Limb (tissue), 2 donors: ENCODE data around the gene NPBWR2.

ENCODE experiments used
- DNase-seq, 2 donors: peaks; one replicate each; pipeline ENCODE4 v3.0.0-alpha.2; 2016; ENCODE audit errors: extremely low spot score in 2 of 2

NPBWR2 gene

GRCh38 chr20:64058536-64058935 lies 48.8 kb downstream of the NPBWR2 start:
- no peak for DNase-seq

GRCh38 chr20:64057628-64058498 lies 49.5 kb downstream of the NPBWR2 start:
- DNase-seq, result peak; percentile 50 to 87

GRCh38 chr20:64056889-64057627 lies 50.3 kb downstream of the NPBWR2 start:
- DNase-seq, result no peak

DNA sequence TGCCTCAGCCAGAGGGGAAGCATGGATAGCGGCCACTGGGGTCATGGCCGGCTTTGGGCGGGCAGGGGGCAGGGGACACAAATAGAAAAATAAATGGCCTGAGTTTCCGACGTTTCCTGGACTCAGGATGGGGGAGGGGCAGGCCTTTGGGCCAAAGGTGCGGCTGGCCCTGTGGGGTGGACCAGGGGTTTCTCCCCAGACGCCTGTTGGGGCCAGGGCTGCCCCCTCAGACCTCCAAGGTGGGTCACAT lies 50.8 kb downstream of the NPBWR2 start:
- DNase-seq, result no peak

DNA sequence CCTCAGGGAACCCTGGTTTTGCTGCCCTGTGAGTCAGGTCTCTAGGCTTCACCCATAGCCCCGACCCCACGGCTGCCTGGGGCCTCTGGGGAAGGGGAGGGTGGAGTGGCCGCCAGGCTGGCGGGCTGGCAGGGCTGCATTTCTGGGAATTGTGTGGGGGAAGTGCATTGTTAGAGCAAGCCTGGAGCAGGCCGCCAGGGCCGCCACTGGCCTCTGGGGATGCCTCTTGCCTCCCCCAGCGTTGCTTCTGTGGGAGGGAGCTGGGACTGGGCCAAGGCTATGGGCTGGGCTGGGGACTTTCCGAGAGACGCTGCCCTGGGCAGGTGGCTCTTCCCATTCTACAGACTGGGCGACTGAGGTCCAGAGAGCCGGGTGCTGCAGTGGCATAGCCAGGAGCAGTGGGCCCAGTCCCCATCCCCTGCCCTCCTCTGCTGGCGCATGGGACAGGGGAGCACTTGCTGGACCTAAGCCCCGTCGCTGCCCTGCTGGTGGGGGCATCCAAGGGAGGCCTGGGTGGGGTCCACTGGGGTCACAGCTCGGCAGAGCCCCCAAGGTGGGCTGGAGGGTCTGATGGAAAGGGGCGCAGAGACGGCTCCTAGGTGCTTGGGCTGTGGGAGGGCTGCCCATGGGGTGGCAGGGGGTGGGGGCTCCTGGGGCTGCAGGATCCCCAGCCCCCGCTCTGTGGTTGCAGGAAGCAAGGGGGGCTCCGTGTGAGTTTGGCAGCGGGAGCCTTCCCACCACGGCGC lies 51.3 kb downstream of the NPBWR2 start:
- DNase-seq, result no peak

DNA sequence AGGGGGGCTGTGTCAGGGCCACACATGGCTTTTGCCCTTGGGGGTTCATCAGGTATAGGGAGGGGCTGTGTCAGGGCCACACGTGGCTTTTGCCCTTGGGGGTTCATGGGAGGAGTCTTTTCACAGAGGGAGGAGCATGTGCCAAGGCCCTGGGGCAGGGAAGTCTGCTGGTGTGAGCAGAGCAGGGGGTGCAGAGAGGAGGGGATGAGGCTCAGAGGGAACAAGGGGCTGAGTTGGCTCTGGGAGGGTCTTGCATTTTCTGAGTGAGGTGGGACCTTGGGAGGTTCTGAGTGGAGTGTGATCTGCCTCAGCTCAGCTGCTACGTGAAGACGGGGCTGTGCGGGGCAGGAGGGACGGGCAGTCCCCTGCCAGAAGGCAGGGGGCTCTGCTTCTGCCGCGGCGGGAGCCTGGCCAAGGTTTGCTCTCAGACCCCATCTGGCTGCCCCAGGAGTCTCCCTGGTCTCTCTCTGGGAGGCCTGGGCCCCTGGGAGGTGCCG lies 51.9 kb downstream of the NPBWR2 start:
- DNase-seq, result no peak

DNA sequence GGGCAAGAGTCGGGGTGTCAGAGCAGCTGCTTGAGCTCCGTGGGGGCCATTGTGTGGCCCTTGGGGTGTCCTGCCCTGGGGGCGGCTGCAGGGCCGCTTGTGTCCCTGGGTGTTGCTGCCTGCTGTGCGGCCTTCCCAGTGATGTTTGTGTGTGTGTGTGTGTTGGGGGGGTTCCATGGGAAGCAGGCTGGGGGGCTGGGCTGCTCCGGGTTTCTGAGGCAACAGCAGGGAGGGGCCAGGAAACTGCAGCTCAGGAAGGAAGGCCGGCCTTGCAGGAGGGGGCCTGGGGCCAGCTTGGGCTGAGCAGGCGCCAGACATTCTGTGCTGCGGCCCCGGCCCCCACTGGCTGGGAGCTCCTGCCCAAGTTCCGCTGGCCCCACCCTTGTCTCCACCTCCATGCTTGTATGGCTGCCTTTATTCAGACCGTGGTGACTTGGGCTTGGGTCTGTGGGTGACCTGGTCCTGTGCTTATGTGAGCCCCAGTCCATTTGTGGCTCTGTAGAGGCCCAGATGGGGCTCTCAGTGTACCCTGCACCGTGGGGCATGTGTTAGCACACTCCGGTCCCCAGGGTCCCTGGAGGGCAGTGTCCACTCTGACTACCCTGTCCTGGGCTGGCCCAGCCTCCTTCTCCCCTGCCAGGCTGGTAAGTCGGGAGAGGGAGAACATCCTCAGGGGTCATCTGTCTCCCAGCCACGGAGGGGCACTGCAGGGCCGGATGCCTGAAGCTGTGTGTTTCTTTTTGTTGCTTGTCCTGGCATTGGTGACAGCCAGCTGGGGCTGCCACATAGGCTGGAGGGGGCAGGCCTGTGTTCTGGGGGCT lies 53.3 kb downstream of the NPBWR2 start:
- peak; percentile 62 to 70 for DNase-seq
